22Rv1 (cell line): ENCODE results near the gene NUP50.

Source experiments
- CTCF ChIP-seq: fragments of 450-650 bp; IDR thresholded peaks from 2 replicates; pipeline ENCODE4 v1.5.1; 2017; ENCODE audit warnings: mild to moderate bottlenecking
- ZFX ChIP-seq: fragments of 450-650 bp; IDR thresholded peaks from 2 replicates; pipeline ENCODE4 v1.6.1; 2017; ENCODE audit warnings: antibody characterized with exemption, borderline replicate concordance

- TF ChIP-seq ZFX (no peak), CTCF (no peak)
Measured at GRCh38 chr22:45204819-45205218, 41.1 kb downstream of the NUP50 start.
